Body of pancreas (tissue), 4 donors: ENCODE measurements around the gene FAM174B.

Experiments used
- POLR2A ChIP-seq, 3 donors: fragments of 450-650 bp; IDR thresholded peaks; one replicate each; pipeline ENCODE4 v1.6.1; 2016; ENCODE audit warnings: antibody characterized with exemption in 3 of 3, mild to moderate bottlenecking in 2 of 3
- TF ChIP-seq, protein P1 (sequence below), 7 experiments: fragments of 450-650 bp in 4 of 7; fragments of 200-600 bp in 3 of 7; sonication (generic) in 3 of 7; IDR thresholded peaks; one replicate each; pipeline ENCODE4 v1.5.1; 2016 to 2019; ENCODE audit warnings: antibody characterized with exemption in 7 of 7

GRCh38 chr15:92625251-92625980 lies 30.2 kb downstream of the FAM174B start:
- TF ChIP-seq, protein P1, sequence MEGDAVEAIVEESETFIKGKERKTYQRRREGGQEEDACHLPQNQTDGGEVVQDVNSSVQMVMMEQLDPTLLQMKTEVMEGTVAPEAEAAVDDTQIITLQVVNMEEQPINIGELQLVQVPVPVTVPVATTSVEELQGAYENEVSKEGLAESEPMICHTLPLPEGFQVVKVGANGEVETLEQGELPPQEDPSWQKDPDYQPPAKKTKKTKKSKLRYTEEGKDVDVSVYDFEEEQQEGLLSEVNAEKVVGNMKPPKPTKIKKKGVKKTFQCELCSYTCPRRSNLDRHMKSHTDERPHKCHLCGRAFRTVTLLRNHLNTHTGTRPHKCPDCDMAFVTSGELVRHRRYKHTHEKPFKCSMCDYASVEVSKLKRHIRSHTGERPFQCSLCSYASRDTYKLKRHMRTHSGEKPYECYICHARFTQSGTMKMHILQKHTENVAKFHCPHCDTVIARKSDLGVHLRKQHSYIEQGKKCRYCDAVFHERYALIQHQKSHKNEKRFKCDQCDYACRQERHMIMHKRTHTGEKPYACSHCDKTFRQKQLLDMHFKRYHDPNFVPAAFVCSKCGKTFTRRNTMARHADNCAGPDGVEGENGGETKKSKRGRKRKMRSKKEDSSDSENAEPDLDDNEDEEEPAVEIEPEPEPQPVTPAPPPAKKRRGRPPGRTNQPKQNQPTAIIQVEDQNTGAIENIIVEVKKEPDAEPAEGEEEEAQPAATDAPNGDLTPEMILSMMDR (IDR thresholded peaks at IDR 0.05), result peak in 3 of 7 experiments; percentile 8 to 23 (median 15)
- TF ChIP-seq POLR2A (IDR thresholded peaks at IDR 0.05), result no peak
